Measurements from ENCODE around the gene PCF11.

DNA sequence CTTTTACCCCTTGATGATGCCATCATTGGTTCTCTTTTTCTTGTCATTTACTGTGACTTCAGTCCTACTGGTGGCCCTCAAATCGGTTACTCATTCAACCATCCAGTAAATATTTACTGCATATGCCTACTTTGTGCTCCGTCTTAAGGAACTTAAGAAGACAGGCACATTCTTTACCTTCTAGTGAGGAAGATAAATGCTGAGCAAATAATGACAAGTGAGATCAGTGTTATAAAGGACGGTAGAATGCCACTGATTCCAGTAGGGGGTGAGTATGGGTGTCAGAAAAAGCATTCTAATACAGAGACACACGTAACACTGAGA is 38.2 kb downstream of the PCF11 start:
- no peak for TF ChIP-seq POLR2A (IDR thresholded peaks at IDR 0.05)
- TF ChIP-seq, protein P1, sequence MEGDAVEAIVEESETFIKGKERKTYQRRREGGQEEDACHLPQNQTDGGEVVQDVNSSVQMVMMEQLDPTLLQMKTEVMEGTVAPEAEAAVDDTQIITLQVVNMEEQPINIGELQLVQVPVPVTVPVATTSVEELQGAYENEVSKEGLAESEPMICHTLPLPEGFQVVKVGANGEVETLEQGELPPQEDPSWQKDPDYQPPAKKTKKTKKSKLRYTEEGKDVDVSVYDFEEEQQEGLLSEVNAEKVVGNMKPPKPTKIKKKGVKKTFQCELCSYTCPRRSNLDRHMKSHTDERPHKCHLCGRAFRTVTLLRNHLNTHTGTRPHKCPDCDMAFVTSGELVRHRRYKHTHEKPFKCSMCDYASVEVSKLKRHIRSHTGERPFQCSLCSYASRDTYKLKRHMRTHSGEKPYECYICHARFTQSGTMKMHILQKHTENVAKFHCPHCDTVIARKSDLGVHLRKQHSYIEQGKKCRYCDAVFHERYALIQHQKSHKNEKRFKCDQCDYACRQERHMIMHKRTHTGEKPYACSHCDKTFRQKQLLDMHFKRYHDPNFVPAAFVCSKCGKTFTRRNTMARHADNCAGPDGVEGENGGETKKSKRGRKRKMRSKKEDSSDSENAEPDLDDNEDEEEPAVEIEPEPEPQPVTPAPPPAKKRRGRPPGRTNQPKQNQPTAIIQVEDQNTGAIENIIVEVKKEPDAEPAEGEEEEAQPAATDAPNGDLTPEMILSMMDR (IDR thresholded peaks at IDR 0.05) = no peak

Measured in thyroid gland (tissue), 4 donors.